GM19099 (cell line): ENCODE results near the gene E2F6.

ENCODE experiments used
- POLR2A ChIP-seq: IDR thresholded peaks from 3 replicates; pipeline ENCODE4 v1.6.1; 2011; ENCODE audit warnings: low read depth; ENCODE audit not compliant: insufficient read length; ENCODE audit errors: extremely low read depth

The E2F6 gene

DNA sequence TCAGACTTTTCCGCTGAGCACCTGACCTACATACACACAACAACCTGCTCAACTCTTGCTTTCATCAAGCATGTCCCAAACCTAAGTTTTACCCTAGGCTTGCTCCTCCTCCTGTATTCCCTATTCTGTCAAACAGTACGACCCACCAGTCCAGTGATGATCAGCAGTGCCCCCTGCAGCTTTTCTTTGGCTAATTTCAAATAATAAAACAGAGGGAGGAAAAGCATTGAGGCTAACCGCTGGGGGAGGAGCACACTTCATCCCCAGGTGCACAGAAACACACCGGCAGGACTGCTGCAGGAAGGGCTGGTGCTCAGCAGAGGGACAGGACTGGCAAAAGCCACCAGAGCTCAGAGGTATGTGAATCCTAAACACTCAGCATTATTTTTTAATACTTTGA is 21.2 kb downstream of the E2F6 start:
- no peak for TF ChIP-seq POLR2A

DNA sequence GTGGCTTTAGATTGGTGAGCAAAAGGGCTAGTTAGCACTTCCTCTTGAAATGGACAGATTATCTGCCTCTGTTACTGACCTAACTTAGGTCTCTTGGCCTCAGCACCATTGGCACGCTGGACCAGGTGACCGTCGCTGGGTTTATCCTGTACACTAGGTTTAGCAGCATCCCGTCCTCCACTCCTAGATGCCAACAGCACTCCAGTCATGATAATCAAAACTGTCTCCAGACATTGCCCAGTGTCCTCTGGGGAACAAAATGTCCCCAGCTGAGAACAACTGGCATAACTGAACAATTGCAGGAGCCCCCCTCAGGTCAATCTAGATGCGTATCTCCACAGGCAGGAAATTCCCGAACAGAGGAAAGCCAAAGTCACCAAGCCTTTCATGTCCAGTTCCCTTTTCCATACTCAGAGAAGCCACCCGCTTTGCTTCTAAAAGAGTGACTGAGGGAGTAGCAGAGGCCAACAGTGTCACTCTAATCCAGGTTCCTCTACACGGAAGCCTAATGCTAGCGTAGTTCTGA is 27.3 kb downstream of the E2F6 start:
- no peak for TF ChIP-seq POLR2A

DNA sequence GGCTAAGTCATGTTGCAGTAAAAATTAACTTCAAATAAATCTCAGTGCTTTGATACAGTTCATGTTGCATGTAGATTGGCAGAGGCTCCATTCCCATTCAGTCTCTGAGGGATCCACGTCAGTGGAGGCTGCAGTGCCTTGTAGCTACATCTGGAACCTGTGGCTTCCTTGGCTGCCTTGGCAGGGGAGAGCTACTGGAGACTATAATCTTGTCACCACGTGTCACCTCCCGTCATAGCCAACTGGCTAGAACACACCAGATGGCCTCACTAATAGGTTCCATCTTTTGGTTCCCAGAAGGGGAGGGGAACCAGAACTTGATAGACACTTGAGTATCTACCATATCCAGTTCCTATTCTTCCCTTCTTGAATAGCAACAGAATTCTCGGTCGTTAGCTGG is 28.4 kb downstream of the E2F6 start:
- TF ChIP-seq POLR2A = no peak

DNA sequence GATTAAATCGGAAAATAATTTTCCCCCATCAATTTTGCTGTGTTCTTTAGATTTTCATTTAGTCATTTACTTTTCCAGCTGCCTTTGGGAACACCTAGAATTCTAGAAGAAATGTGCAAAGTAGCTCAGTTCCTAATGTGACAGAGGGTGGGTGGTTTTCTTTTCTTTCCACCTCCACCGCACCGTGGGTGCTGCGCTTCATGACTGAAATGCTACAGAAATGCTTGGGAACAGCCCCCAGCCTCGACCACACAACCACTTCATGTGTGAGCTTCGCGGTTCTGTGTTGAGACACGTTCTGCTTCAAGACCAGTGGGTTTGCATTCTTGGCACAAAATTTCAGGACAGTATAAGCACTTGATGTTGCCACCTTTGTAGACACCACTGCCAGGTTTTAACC is 30.9 kb downstream of the E2F6 start:
- TF ChIP-seq POLR2A = no peak

DNA sequence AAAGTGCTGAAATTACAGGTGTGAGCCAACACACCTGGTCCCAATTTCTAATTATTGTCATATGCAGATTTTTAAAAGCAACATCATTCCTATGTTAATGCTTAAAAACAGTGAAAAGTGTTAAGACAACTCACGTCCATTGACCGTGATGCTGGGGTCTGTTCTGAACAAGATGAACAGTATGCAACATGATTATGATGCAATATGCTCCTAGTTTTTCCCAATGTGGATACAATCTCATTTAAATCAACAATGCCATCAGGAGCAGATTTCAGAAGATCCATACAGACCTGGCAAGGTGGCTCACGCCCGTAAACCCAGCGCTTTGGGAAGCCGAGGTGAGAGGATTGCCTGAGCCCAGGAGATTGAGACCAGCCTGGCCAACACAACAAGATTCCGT is 31.5 kb downstream of the E2F6 start:
- no peak for TF ChIP-seq POLR2A

DNA sequence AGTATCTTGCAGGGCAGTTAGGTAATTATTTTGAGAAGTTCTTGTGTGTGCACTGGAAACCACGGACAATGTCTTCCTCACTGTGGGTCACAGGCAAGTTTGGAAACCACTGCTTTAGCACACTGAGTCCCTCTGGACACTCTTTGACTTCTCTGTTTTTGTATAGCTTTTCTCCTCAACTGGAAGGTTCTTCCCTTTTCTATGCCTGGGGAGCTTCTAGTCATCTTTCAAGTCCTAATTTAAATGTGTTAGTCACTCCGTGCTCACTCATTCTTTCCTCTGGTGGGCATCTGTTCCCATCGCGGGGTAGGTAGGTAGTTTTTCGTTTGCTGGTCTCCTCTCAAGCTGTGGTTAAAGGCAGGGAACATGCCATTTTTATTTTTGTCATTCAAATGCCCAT is 32.1 kb downstream of the E2F6 start:
- no peak for TF ChIP-seq POLR2A

DNA sequence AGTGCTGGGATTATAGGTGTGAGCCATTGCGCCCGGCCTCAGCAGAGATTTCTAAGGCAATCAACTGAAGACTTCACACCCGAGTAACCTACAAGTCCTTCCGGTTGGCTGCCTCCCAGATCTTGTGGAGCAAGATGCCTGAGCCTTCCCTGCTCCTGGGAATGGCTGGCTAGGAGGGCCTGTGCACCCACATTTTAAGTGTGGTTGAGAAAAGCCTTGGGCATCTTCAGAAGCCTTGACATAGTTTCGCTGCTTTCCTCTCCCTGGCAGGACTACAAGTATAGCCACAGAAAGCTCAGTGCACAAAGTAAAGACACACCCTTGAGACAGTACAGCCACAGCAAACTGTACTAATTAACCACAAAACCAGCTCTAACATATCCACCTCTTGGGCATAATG is 35.2 kb downstream of the E2F6 start:
- no peak for TF ChIP-seq POLR2A

DNA sequence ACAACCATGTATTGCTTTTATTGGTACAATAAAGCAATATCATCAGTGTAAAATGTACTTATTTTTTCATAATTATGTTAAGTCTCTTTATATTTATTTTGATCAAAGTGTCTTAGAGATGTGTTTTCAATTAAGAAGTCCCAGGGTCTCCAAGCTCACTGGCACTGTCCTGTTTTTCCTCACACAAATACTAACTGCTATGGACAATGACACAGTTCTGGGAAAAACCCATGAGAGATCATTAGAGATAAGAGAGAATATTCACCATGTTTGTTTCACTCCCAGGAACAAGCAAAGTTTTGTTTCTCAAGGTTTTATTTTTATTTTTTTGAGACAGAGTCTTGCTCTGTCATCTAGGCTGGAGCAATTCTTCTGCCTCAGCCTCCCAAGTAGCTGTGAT is 38.7 kb downstream of the E2F6 start:
- TF ChIP-seq POLR2A = no peak

DNA sequence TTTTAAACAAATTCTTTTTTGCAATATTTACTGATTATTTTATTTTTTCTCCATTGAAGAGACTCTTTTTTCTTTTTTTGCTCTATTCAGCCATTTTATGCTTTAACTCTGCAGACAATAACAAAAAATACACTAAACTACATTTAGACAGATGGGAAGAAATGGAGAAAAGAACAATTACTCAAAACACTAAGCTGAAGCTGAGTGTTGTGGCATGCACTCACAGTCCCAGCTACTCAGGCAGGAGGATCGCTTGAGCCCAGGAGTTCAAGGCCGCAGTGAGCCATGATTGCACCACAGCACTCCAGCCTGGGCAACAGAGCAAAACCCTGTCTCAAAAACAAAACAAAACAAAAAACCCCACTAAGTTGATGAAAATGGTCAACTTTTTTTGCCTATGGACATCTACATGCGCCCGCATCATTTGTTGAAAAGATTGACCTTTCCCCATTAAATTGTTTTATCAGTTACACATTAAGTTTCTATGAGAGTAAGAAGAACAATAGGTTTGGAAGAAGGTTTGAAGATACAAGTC is 43.0 kb downstream of the E2F6 start:
- no peak for TF ChIP-seq POLR2A

DNA sequence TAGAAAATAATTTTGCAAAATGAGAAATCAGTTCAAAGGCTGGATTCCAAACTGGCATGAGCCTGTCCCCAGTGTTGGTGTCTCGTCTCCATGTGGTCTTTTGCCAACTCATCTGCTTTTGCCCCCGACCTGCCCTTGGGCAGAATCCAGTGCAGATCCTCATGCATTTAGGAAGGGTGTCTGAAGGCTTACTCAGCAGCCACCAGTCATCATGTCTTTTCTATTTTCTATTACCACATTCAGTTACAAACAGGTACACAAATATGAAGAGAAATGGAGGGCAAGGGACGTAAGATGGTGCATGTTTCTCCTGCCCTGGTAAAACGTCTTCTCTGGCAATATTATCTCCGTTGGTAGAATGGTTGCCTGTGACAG is 43.5 kb downstream of the E2F6 start:
- TF ChIP-seq POLR2A = no peak

DNA sequence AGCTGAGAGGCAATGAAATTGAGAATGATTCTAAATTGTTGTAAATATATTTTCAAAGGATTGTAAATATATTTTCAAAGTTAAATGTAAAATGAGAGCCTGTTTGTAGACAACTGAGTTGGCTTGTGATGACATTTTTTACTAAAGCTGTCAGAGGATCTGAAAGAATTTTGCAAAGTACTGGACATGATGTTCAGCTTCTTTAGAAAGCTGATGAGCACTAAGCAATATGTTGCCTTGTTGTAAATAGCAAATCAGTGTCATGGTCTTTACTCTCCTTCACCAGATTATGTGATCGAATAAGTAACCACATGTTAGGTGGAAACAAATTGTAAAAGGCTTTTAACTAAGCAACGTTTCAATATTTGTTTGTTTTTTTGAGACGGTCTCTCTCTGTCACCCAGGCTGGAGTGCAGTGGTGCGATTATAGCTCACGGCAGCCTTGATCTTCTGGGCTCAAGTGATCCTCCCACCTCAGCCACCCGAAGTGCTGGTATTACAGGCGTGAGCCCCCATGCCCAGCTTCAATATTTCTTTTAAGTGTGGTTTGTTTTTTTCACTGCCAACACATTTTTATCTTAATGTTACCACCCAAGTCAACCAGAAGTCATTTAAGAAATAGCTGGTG is 44.0 kb downstream of the E2F6 start:
- no peak for TF ChIP-seq POLR2A

DNA sequence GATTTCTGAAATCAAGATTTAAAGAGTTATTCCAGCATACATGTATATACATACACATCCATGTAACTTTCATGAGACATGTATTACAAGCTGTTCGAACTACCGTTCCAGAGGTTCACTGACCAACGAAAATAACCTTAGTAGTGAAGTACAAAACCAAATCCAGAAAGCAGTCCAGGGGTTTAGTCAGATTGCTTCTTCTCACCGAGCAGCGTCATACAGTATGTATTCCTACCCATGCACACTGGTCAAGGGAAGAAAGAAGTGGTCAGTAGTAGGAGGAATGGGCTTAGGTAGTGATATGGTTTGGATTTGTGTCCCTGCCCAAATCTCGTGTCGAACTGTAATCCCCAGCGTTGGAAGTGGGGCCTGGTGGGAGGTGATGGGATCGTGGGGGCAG is 45.3 kb downstream of the E2F6 start:
- TF ChIP-seq POLR2A = no peak

DNA sequence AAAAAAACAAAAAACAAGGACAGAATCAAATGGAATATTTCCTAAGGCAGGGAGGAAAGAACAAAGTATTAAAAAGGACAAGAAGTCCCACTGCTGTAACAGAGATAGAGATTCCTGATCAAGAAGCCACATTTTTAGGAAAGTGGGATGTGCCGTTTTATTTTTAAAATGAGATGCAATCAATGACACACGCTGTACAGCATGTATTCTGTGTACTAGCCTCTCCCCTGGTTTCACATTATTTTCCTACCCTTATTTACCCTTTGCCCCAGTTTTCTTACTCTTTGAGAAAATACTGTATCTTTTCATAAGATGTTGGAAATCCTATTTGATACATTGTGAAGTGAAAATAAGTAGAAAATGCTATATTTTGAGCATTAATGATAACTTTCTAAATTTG is 45.8 kb downstream of the E2F6 start:
- no peak for TF ChIP-seq POLR2A

DNA sequence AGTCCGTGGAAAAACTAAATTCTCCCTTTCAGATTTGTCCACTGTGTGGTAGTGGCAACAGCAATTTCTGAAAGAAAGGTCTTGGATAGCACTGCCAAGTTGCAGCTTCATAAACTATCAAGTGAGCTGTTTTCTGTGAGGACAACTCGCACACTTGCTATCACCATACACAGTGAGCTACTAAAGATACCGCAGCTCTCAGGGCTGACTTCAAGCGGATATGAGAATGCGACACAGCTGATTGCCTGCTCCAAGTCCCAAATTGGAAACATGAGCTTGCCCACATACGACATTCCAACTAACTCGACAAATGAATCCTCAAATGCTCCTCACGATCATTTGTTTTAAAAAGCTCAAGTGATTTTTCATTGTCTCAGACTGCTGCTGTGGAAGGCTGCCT is 46.2 kb downstream of the E2F6 start:
- no peak for TF ChIP-seq POLR2A

DNA sequence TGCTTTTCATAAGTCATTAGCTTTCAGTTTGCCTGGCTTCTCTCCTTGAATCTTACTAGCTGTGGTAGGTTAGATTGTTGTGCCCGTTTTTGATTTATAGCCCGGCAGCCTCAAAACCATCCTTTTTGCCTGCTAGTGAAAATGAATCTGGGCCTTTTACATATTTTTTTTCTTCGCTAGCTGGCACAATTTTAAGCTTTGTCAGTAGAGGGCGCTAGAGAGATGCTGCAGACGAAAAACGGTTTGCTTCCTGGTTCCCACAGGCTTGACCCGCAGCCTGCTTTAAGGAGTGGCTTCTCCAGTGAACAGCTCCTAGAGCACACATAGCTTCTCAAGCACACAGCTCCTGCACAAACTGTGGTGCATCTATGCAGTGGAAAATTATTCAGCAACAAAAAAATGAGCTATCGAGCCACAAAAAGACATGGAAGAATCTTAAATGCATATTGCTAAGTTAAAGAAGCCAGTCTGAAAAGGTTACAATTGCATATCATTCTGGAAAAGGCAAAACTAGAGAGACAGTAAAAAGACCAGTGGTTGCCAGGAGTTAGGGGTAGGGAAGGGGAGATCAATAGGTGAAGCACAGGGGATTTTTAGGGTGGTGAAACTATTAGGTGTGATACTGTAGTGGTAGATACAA is 47.9 kb downstream of the E2F6 start:
- TF ChIP-seq POLR2A = no peak

DNA sequence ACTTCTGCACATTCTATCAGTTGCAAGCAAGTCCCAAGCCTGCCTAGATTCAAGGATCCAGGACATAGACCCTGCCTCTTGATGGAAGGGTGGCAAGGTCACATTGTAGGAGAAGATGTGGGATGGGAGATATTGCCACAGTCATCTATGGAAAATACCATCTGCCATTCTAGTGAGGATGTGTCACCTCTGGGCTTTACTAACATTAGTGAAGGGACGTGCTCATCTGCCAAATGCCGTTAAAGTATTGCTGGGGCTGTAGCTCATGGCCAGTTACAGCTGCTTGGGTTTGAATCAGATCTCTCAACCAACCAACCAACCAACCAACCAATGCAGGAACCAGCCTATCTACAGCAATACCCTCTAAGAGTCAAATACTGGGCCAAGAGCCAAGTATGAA is 49.0 kb downstream of the E2F6 start:
- TF ChIP-seq POLR2A = no peak
